Measurements from ENCODE around the gene RMRP. TPM values are rescaled to one million over a fixed set of nuclear protein-coding genes. Genes with fewer than 3 reads are reported as not detected.
"Not testable (repeated sequence)": the region's sequence is repeated elsewhere in the genome, so short reads cannot be mapped to it uniquely, and the experiment has no call there.

Gene RMRP
- total RNA-seq, 1 experiment from 2014 or later = 5,651 TPM

DNA sequence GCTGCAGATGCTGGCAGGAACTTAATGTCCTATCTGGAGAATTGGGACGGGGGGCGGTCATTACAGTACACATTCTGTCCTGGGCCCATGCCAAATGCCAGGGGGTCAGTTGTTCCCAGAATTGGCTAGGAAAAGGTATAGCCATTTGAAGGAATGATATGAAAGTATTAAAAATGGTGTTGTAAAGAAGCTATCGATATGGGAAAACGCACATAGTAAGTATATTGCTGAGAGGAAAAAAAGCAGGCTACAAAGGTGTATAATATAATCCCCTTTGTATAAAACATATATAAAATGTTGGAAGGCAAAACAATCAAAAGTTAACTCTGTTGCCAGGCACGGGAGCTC lies 7.6 kb upstream of the RMRP start:
- no peak for DNase-seq (ENCODE audit: low read depth)

DNA sequence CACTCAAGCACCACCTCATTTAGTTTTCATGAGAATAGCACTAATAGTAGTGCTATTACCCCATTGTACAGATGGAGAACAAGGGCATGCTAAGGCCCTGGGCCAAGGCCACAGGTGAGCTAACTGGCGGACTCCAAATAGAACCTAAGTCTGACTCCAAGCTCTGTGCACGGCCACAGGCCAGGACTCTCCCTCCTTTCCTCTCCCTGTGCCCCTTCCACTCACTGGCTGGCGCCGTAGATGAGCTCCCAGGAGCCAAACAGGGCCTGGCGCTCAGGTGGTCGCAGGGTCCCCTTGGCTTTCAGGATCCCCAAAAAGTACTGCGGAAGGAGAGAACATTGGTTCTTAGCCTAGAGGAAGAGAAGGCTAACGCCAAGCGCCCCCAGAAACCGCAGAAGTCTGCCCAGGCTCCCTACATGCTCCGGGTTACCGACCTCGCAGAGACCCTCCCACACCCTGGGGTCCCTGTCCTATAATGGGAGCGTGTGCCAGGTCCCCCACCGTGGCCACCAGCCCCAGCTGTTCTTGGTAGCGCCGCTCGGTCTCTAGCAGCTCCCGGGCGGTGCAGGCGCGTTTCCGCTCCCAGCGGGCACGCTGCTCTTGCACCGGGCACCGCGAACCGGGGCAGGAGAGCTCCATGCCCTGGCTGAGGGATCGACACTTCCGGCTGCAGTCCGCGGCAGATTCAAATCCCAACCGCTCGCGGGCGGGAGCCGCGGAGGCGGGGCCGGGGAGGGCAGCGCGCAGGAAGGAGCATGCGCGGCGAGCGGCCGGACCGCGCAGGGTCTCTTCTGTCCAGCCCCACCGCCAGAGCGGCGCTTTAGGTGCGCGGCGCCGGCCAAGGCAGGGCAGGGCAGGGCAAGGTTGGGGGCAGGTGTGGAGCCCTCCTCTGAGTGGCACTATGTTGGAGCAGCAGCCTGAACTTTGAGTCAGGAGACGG lies 7.0 kb upstream of the RMRP start, which contains the start of gene ARHGEF39:
Gene ARHGEF39, minus strand, starts transcription at position 665 of the 940 bp plus-strand sequence. Its CDS starts 26 bp downstream, at position 639.
- DNase-seq (ENCODE audit: low read depth) = peak; percentile 80

DNA sequence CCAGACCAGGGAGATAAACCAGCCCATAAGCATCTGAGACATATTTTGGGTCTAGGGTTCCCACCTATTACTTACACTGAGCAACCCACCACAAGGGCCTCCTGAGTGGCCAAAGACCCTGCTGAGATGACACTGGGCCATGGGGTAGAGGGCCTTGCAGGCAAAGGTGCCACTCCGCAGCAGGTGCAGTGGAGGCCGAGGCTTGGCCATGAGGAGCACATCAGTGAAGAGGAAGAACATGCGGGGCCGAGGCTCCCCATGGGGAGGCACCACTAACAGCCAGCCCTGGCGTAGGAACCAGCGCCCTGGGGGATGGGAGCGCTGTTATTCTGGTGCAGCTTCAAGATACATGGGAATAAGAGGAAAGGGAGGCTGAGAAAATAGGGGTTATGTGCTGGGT lies 4.6 kb upstream of the RMRP start:
- DNase-seq (ENCODE audit: low read depth) = no peak

DNA sequence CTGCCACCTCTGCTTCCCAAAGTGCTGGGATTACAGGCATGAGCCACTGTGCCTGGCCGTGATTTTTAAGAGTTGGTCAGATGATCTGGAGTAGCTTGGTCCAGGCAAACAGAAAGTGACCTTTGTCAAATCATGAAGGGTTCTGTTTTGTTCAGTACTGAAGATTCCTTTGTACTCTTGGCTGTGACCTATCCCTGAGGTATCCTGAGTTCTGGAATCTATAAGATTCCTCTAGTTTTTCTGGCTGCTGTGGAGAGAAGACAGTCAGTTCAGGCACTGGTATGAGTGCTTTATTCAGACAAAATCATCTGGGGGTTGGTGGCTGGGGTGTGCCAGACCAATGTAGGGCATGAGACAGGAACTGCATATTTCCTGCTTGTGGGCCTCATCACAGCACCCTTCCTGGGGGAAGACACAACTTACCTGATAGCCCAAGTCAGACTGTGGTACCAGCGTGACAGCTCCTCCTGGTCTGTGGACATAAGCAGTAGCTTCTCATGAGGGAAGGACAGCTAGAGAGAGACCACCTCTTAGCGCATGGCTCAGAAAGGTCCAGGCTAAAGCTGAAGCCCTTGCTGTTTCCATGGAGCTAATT lies 4.0 kb upstream of the RMRP start:
- DNase-seq (ENCODE audit: low read depth) = no peak

DNA sequence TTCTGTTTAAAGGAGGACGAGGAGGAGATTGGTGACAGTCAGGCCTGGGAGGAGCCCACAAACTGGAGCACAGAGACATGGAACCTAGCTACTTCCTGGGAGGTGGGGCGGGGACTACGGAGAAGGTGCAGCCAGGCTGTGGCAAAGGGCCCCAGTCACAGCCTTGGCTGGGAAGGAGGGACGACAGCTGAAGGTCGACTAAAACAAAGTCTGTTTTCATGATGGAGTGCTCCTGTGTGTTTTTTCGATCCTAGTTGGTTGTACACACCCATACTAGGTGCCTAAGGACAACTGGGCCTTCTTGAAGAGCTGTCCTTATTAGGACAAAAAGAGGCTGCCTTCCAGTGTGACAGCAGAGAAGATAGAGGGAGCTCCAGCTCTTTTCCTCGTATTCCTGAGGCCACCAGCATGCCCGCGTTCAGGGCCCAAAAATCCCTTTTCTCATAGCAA lies 3.2 kb upstream of the RMRP start:
- DNase-seq (ENCODE audit: low read depth) = peak; percentile 56

DNA sequence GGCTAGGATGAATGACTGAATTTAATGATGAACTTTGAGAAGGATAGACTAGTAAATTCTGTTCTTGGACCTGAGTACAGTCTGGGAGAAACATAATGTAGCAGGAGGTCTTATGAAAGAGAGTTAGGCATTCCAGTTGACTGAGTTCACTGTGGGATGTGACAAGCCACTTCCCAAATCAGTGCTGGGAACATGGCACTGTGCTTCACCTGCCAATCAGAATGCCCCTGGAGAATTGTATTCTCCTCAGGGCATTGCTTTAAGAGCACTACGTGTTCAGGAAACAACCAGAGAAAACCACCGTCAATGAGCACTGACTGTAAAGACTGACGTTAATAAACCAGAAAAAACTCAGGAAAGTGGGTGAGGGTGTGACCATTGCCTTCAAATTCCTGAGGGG lies 1.5 kb upstream of the RMRP start:
- DNase-seq (ENCODE audit: low read depth) = peak; percentile 82

DNA sequence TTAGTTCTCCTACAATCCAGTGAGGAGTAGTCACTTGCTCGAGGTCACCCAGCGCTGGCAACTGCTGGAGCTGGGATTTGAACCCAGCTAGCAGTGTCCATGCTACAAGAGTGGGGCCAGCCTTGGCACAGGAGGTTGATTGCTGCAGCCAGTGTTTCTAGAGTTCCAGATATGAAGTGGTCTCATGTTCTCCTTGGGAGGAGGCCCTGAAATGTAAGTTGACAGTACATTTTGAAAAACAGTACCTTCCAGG lies 1.1 kb upstream of the RMRP start:
- DNase-seq (ENCODE audit: low read depth) = peak; percentile 67

DNA sequence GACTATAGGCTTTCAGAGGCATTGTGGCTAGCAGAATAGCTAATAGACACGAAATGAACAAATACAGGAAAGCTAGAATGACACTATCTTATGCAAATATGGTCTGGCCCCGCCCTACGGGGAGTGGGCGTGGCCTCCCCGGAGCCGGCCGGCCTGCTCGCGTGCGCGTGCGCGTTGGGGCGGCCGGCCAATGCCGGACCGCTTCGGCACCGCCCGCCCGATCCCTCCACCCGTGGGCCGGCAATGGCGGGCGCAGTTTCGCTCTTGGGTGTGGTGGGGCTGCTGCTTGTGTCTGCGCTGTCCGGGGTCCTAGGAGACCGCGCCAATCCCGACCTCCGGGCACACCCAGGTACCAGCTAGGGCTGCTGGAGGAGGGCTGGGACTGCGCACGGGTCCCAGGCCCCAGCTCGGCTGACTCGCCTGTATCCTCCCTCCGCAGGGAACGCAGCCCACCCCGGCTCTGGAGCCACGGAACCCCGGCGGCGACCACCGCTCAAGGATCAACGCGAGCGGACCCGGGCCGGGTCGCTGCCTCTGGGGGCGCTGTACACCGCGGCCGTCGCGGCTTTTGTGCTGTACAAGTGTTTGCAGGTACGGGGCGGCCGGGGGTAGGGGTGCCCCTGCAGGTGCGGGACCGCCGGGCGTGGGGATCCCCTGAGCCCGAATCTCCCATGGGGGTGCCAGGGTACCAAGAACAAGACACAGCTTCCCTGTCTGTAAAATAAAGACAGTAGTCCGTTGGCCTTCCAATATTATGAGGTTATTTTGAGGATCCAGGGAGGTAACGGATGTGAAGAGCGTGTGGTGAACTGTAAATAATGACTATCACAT lies 533 bp upstream of the RMRP start, which contains the start of gene CCDC107:
Gene CCDC107, plus strand, starts transcription at position 156 of the 831 bp plus-strand sequence. Its CDS starts 88 bp downstream, at position 244.
- peak; percentile 78 for DNase-seq (ENCODE audit: low read depth)

DNA sequence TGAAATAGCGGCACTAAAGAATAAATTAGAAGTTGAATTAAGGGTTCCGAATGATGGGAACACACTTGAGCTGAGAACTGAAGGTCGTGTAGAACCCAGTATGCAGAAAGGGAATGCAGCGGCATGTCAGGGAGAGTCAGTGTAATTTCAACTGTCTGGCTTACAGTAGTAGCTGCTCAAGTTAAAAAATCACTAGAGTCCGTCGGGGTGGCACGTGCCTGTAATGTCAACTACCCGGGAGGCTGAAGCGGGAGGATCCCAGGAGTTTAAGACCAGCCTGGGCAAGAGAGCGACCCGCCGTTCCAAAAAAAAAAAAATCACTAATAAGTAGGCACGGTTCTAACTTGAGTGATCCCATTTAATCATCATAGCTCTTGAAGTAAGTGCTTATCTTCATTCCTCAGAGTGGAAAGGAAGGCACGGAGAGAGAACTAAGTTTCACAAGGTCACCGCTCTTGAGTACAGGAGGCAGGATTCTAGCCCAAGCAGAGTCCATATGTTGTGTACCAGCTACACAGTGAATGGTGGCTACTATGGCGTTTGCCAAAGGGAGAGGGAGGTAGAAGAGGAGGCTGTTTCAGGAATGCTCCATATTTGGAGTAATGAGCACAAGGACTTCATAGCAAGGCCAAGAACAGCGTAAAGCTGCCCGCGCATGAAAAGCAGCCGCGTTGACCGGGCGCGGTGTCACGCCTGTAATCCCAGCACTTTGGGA lies 831 bp downstream of the RMRP start:
- DNase-seq (ENCODE audit: low read depth) = no peak

DNA sequence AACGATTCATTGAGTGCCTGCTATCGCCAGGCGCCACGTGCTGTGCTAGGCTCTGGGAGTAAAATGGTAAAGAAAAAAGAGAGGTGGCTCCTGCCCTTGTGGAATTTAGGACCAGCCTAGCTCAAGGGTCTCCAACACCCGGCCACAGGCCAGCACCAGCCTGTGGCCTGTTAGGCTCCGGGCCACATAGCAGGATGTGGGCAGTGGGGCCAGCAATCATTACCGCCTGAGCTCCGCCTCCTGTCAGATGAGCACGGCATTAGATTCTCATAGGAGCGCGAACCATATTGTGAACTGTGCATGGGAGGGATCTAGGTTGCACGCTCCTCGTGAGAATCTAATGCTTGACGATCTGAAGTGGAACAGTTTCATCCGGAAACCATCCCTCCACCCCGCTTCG lies 1.5 kb downstream of the RMRP start:
- DNase-seq (ENCODE audit: low read depth) = no peak

DNA sequence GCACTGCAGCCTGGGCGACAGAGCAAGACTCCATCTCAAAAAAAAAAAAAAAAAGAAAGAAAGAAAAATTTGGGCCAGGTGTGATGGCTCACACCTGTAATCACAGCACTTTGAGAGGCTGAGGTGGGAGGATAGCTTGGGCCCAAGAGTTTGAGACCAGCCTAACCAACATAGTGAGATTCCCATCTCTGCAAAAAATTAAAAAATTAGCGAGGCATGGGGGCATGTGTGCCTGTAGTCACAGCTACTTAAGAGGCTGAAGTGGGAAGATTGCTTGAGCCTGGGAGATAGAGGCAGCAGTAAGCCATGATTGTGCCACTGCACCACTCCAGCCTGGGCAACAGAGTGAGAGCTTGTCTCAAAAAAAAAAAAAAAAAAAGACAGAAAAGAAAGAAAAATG lies 4.2 kb downstream of the RMRP start:
- no peak for DNase-seq (ENCODE audit: low read depth)

DNA sequence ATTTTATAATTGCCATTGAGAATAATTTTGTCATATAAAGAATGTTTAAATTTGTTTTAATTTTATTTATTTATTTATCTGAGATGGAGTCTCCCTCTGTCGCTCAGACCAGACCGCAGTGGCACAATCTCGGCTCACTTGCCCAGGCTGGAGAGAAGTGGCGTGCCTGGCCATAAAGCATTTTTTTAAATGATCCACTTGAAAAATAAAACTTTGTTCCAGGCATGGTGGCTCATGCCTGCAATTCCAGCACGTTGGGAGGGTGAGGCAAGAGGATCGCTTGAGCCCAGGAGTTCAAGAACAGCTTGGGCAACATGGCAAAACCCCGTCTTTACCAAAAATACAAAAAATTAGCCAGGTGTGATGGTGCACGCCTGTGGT lies 5.0 kb downstream of the RMRP start:
- DNase-seq (ENCODE audit: low read depth) = no peak

DNA sequence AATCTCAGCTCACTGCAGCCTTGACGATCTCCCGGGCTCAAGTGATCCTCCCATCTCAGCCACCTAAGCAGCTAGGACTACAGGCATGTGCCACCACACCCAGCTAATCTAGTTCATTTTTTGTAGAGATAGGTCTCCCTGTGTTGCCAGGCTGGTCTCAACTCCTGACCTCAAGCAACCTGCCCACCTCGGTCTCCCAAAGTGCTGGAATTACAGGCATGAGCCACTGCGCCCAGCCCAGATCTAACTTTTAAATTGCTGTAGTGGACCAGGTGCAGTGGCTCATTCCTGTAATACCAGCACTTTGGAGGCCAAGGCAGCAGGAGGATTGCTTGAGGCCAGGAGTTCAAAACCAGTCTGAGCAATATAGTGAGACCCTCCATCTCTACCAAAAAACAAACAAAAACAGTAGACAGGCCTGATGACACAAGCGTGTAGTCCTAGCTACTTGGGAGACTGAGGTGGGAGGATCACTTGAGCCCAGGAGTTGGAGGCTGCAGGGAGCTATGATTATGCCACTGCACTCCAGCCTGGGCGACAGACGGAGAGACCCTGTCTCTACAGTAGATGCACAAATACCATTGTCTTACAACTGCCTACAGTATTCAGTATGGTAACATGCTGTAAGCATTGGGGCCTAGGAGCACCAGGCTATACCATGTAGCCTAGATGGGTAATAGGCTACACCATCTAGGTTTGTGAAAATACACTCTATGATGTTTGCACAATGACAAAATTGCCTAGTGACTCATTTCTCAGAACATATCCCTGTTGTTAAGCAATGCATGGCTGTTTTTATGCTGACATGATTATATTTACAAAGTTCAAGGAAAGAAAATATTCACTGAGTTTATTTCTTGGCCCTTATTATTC lies 5.6 kb downstream of the RMRP start:
- peak; percentile 70 for DNase-seq (ENCODE audit: low read depth)

DNA sequence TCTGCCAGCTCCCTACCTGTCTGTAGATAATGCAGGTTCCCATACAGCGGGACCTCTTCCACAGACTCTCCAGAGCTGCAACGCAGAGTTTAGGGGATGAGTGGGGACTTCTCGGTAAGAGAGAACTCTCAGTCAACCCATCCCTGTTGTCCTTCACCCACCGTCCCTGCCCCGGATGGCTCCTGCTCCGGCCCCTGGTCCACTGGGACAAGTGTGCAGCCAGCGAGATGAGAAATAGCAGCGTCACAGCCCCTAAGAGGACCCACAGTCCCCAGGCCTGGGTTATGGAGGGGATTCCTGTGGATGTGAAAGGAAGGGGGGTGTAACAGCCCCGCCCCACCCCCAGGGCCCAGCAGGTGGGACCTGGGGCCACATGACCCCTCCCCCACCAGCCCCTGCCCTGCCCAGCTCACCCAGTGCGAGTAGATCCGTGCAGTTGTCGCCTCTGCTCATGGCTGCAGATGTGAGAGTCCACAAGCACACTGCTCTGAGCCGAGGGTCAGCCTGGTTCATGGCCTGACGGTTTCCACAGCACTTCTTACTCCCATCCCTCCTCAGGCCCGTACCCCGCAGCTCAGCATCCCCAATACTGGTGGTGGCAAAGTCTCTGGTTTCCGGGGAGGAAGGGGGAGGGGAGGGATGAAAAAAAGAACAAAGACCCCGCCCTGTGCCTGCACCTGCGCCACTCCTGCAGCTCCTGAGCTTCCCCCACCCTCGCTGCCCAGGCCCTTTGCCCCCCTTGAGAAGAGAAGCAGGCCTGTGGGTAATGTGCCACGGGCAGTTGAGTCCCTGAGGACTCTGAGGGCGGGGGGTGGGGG lies 7.3 kb downstream of the RMRP start, which contains the start of gene SIT1:
Gene SIT1, minus strand, starts transcription at position 591 of the 818 bp plus-strand sequence. Its CDS starts 78 bp downstream, at position 513.
- no peak for DNase-seq (ENCODE audit: low read depth)

DNA sequence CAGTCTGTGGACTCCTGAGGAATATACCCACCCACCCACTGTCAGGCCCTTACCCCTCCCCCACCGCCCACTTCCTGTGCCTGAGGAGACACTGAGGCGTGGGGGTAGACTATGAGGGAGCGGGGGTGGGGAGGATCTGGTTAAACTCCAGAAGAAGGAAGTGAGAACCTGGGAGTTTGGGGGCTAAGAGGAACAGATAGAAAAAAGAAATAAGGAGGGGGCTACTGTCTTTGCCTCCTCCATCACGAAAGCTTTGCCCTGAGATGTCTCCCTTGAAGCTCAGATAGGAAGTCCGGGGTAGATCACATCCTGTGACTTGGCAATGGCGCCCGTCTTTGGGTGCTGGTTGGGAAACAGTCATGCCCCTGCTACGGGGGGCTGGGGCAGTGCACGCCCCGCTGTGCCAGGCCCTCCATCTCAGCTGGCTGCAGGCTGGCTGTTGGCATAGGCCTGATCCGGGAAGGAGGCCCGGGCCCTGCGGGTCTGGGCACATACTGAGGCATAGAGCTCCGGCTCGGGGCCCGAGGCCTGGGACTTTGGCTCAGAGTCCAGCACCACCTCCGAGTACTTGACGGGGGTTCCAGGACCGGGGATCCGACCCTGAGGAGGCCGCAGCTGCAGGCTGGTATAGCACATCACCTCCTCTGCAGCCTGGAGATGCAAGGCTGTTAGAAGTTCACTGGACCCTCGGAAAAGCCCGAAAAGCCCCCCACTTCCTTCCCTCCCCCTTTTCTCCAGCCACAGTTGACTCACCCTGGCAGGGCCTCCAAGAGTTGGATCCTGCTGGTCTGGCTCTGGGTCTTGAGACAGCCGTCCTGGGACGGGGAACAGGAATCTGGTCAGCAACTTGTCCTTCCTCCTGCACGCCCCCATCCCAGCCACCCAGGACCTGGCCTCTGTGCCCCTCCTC lies 8.1 kb downstream of the RMRP start:
- peak; percentile 38 for DNase-seq (ENCODE audit: low read depth)

DNA sequence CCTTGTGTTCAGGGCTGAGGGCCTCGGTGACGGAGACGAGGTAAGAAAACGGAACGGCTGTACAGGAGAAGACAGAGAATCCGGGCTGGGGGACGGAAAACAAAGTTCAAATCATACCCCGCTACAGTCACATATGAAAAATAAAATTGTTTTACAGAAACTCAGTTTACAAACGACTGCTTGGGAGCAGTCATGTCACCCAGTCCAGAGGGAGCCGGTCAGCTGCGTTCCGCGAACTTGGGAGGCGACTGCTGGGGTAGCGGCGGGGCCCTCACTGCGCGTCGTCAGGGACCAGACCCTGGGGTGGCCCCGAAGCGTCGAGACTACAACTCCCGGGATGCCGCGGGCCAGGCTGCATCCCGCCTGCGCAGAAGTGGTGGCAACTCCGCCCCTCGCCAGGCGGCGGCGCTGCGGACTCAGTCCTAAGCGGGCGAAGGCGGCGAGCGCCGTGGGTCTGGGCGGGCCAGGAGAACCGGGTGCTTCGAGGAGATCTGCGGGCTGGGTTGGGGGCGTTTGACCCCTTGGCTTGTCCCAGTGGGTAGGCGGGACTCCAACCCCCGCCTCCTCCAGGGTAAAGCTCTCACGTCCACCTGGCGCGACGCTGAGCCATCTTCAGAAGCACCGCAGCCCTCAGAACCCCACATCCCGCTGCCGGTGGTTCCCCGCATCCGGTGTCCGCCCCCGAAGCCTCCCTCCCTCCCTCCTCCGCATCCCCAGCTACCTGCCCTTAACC lies 11.1 kb downstream of the RMRP start:
- DNase-seq (ENCODE audit: low read depth) = peak; percentile 82

DNA sequence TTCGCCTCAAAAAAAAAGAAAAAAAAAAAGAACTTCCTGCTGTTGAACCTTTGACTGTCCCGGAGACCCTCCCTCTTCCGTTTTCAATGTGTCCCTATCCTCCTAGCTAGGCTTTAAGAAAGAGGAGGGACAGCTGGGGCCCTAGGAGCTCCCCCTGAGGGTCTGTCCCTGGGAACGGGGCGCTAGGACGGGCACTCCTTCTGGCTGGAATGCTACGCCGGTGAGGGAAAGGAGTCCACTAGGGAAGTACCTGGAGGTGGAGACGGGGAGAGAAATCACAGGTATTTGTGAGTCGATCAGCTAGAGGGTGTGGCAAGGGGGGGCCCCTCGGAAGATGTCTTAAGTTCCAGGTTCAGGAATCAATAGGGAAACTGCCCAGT lies 11.7 kb downstream of the RMRP start:
- DNase-seq (ENCODE audit: low read depth) = no peak

DNA sequence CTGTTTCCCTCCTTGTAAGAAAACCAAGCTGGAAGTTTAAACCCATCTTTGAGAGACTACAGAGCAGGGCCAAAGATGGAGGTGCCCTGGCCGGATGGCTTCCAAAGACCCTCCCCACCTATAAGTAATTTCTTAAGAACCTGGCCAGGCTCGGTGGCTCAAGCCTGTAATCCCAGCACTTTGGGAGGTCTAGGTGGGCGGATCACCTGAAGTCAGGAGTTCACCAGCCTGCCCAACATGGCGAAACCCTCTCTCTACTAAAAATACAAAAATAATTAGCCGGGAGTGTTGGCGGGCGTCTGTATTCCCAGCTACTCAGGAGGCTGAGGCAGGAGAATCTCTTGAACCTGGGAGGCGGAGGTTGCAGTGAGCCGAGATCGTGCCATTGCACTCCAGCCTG lies 12.1 kb downstream of the RMRP start:
- DNase-seq (ENCODE audit: low read depth) = not testable (repeated sequence)

All from LHCN-M2 (cell line).